HS-27A (cell line): ENCODE results near the gene TOGARAM1.
A peak's percentile ranks its signal among the peaks of the same experiment; 100 is the strongest.
"Not testable (repeated sequence)": the region's sequence is repeated elsewhere in the genome, so short reads cannot be mapped to it uniquely, and the experiment has no call there.

Experiments
- DNase-seq: peaks from one replicate; pipeline ENCODE4 v3.0.0-alpha.2; 2012; ENCODE audit warnings: low read depth, missing footprints

The TOGARAM1 gene

DNA sequence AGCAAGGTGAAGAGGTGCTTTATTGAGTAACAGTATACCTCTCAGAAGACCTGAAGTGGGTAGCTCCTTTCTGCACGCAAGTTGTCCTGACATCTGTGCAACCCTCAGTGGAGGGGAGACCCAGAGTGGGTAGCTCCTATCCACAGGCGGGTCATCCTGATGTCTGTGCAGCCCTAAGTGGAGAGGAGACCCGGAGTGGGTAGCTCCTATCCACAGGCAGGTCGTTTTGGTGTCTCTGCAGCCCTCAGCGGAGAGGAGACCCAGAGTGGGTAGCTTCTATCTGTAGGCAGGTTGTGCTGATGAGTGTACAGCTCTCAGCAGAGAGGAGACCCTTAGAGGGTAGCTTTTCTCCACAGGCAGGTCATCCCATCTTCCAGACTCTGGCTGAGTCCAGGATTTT is 76.9 kb downstream of the TOGARAM1 start:
- DNase-seq = no peak

DNA sequence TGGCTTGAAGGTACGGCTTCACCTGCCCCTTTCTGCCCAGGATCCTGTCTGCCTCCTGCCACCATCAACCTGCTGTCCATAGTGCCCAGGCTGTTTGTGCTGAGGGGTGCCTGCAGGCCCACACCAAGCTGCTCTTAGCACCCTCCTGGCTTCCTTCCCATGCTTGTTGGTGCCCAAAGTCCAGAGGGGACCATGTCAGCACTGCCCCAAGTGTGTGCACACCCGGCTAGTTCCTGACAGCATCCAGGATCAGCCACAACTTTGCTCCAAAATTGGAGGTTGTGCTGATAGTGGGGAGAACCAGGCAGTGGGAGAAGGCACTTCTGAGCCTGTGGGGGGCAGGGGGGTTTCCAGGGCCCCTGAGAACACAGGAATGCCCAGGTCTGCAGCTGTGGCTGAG is 77.4 kb downstream of the TOGARAM1 start:
- DNase-seq = no peak

DNA sequence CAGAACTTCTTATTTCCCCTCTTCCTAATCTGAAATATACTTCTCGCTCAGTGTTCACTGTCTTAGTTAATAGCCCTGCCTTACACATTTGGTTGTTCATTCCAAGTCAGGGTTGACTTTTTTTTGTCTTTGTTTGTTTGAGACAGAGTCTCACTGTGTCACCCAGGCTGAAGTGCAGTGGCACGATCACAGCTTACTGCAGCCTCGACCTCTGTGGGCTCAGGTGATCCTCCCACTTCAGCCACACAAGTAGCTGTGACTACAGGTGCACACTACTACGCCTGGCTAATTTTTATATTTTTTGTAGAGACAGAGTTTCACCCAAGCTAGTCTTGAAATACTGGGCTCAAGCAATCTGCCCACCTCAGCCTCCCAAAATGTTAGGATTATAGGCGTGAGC is 79.7 kb downstream of the TOGARAM1 start:
- no peak for DNase-seq

DNA sequence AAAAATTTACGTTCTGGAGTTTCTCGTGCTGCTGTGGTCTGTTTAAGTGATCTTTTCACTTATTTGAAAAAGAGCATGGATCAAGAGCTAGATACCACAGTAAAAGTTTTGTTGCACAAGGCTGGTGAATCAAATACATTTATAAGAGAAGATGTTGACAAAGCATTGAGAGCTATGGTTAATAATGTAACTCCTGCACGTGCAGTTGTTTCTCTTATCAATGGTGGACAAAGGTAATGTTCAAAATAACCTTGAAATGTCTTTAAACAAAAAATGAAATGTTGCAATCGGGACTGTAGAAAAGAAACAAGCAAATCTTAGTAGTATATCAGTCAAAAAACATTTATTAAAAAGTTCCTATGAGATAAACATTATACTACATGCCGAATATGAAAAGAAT is 82.6 kb downstream of the TOGARAM1 start:
- no peak for DNase-seq

DNA sequence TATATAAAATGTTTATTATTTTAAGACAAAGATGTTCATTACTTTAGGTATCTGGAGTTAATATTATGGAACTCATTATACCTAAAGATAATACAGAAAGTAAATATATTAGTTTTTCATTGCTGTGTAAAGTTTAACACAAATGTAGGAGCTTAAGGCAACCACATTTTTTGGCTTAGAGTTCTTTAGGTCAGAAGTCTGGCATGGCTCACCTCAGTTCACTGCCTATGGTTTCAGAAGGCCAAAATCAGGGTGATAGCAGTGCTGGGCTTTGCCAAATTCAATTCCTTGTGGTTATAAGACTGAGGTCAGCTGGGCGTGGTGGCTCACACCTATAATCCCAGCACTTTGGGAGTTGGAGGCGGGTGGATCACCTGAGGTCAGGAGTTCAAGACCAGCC is 86.4 kb downstream of the TOGARAM1 start:
- no peak for DNase-seq

DNA sequence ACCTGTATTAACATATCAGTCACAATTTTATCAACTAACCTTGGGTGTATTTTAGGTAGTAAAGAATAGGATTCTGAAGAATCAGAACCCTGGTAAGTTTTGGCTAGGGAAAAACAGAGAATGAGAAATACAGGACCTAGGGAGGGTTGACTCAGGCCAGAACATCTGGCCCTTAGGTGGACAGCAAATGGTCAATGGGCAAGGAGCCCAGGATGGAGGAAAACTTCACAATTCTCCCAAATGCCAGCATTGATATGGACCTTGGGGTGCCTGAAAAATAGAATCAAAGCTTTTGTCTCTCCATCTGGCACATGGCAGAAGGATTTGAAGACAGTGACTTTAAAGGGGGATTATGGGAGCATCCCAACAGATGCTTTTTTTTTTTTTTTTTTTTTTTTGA is 89.2 kb downstream of the TOGARAM1 start:
- DNase-seq = no peak

DNA sequence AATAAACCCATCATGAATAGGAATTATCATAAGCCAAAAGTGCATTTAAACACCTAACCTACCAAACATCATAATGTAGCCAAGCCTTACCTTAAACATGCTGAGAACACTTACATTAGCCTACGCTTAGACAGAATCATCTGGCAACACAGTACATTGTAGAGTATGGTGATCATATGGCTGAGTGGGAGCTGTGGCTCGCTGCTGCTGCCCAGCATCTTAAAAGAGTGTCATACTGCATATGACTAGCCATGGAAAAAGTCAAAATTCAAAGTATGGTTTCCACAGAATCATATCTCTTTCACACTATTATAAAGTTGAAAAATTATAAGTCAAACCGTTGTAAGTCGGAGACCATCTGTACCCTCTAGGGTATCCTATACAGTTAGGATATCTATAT is 89.9 kb downstream of the TOGARAM1 start:
- DNase-seq = no peak

DNA sequence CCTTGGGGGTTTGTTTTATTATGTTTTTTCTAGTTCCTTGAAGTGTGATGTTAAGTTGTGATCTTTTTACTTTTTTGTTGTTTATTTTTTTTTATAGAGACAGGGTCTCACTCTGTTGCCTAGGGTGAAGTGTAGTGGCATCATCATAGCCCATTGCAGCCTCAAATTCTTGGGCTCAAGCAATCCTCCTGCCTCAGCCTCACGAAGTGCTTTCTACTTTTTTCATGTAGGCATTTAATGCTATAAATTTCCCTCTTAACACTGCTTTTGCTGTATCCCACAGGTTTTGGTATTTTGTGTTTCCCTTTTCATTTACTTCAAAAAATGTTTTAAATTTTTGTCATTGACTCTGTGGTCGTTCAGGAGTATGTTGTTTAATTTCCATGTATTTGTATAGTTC is 95.4 kb downstream of the TOGARAM1 start:
- DNase-seq = no peak

DNA sequence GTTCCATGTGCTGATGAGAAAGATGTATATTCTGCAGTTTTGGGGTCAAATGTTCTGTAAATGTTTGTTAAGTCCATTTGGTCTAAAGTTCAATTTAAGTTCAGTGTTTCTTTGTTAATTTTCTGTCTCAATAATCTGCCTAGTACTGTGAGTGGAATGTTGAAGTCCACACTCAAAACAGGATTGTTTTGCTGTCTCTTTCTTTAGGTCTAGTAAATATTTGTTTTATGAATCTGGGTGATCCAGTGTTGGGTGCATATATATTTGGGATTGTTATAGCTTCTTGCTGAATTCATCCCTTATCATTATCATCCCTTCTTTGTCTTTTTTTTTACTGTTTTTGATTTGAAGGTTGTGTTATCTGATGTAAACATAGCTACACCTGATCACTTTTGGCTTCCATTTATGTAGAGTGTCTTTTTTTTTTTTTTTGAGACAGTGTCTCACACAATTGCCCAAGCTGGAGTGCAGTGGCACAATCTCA is 95.9 kb downstream of the TOGARAM1 start:
- no peak for DNase-seq

DNA sequence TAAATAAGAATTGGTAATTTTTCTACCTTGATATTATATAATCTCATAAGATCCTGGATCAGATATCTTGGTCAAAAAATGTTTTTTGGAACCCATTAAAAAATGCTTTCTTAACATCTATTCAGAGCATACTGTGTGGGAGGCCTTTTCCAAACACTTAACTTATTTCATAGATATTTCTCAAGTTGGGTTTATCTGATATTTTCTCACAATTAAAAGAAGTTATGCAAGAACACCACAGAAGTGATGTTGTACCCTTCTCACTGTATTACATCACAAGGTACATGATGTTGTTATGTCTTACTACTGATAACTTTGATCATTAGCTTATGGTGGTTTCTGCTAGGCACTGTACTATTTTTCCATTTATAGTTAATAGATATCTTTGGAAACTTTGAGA is 98.6 kb downstream of the TOGARAM1 start:
- DNase-seq = no peak

DNA sequence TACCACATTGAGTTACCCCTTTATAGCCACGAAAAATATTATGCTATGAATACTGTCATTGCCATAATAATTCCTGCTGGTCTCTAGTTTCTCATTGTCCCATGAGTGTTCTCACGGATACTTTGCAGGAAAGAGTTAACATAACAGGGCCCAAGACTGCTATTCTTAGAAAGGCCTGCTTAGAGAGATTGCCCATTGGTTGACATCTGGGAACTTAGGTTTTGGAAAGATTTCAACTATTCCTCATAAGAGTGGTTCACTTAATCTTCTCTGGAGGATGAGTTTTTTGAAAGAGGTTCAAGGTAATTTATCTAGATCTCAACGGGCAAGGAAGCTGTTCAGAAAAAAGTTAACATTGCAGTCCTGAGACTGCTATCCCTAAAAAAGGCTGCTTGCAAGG is 103.5 kb downstream of the TOGARAM1 start:
- no peak for DNase-seq

DNA sequence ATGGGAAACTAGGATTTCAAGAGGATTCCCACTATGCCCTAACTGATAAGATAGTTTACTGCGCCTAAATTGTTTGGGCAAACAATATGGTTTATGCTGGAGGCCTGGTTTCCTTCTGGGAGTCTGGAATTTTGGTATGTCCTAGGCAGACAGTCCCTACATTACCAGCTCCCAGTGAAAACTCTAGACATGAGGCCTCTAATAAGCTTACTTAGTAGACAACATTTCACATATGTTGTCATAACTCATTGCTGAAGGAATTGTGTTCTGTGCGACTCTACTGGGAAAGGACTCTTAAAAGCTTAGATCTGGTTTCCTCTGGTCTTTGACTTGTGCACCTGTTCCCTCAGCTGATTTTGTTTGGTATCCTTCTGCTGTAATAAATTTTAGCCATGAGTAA is 104.0 kb downstream of the TOGARAM1 start:
- no peak for DNase-seq

DNA sequence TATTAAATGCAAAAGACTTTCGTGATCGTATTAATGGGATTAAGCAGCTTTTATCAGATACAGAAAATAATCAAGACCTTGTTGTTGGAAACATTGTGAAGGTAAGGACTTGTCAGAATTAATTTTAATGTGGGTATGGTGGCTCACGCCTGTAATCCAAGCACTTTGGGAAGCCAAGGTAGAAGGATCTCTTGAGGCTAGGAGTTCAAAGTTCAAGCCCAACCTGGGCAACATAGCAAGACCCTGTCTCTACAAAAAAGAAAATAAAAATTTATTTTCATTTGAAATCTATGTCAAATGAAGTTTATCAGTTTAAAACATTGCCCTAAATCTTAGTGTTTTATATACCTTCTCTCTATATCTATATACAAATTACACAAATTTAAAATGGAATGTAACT is 104.7 kb downstream of the TOGARAM1 start:
- no peak for DNase-seq

DNA sequence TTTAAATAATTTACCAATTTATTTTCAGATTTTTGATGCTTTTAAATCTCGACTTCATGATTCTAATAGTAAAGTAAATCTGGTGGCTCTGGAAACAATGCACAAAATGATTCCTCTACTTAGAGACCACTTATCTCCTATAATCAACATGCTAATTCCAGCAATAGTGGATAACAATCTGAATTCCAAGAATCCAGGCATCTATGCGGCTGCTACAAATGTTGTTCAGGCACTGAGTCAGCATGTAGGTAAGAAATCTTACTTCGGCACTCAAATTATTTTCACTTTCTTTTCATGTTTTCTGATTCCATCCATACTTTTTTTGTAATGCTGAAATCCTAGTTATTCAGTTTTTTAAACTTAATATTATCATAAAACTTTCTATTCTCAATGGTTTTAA is 106.4 kb downstream of the TOGARAM1 start:
- no peak for DNase-seq

DNA sequence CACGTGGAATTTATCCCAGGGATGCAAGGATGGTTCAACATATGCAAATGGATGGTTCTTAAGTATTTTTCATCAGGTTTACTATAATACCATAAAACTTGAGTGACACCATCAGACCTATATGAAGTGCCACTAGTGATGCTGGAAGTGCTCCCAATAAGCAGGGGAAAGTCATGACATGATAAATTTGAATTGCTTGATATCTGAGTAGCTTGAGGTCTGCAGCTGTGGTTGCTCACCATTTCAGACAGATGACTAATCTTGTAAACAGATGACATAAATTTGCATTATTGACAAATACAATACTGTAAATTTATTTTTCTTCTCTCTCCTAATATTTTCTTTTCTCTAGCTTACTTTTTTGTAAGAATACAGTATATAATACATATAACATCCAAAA is 108.2 kb downstream of the TOGARAM1 start:
- no peak for DNase-seq

DNA sequence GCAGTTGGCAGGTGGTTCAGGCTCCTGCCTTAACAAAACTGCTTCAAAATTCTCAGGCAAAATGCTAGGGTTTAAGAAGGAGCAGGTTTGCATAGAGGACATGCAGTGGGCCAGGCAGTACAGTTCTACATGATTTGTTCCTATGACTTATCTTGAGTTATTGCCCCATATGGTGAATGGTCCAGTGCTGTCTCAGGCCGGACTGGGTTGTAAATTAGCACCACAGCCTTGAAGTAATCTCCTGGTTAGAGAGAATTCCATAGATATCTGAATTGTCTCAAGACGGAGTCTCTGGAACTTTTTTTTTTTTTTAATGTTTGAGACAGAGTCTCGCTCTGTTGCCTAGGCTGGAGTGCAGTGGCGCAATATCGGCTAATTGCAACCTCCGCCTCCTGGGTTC is 110.1 kb downstream of the TOGARAM1 start:
- no peak for DNase-seq

DNA sequence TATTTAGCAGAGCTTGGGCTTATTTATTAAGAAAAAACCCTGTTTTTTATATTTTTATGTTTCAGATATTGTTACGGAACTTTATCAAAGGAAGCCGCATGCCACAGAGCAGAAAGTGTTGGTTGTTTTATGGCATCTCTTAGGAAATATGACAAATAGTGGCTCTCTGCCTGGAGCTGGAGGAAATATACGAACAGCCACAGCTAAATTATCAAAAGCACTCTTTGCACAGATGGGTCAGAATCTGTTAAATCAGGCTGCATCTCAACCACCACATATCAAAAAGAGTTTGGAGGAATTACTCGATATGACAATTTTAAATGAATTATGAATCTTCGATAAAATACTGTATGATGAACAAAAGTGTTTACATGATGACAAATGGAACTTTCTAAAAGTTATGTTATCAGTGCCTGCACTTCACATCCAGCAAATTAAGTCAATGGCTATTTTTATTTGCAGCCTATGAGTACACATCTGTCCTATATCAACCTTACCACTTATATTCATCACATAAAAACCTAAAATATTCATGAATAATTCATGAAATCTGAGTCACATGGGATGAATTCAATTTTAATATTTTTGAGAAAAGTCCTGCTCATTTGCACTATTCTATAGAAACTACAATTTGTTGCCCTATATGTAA is 111.4 kb downstream of the TOGARAM1 start:
- no peak for DNase-seq

DNA sequence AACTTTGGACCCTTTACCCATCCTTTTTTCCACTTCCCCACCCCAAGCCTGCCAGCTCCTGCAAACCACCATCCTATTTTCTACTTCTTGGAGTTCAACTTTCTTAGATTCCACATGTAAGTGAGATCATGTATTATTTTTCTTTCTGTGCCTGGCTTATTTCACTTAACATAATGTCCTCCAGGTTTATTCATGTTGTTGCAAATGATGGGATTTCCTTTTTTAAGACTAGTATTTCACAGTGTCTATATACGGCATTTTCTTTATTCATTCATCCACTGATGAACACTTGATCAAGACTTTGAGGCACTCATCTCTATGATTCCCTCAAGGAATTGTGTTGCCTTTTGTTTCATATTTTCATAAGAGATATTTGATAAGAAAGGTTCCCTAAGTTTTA is 116.3 kb downstream of the TOGARAM1 start:
- DNase-seq = no peak

DNA sequence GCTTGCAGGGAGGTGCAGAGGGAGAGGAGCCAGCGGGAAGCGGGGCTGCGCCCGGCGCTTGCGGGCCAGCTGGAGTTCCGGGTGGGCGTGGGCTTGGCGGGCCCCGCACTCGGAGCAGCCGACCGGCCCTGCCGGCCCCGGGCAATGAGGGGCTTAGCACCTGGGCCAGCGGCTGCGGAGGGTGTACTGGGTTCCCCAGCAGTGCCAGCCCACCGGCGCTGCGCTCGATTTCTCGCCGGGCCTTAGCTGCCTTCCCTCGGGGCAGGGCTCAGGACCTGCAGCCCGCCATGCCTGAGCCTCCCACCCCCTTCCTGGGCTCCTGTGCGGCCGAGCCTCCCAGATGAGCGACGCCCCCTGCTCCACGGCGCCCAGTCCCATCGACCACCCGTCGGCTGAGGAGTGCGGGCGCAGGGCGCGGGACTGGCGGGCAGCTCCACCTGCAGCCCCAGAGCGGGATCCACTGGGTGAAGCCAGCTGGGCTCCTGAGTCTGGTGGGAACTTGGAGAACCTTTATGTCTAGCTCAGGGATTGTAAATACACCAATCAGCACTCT is 118.5 kb downstream of the TOGARAM1 start:
- DNase-seq = not testable (repeated sequence)

DNA sequence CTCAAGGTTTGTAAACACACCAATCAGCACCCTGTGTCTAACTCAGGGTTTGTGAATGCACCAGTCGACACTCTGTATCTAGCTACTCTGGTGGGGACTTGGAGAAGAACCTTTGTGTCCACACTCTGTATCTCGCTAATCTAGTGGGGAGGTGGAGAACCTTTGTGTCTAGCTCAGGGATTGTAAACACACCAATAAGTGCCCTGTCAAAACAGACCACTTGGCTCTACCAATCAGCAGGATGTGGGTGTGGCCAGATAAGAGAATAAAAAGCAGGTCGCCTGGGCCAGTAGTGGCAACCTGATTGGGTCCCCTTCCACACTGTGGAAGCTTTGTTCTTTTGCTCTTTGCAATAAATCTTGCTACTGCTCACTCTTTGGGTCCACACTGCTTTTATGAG is 119.1 kb downstream of the TOGARAM1 start:
- DNase-seq = not testable (repeated sequence)

DNA sequence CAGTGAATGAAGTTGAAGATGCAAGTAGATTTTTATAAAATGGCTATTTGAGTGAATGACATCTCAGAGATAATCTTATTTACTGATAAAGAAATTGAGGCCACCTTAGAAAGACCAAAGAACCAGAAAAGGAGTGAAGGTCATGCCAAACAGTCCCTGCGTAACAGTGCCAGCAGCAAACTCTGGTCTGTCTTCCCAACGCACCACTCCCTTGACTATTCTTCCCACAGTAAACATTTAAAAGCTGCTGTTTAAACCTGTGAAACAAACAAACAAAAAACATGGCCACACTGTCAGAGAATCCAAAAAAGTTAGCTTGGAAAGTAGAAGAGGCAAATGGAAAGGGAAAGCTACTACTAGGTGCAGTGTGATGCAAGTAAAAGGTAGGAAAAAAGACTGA is 120.4 kb downstream of the TOGARAM1 start:
- DNase-seq = no peak

DNA sequence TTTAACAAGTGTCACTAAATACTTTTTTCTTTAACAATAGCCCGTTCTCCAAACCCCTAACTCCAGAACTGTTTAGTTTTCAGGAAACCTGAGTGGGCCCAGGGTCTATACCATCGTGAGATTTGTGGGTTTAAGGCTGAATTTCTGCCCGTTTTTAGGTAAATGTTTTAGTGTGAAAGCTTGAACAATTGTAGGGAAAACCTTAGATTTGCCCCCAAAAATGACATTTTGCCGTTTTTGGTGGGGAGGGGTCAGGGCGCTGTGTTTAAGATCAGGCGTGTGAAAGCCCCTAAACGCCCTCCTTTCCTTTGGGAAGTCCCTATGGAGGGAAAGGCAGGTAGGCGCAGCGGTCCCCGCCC is 121.6 kb downstream of the TOGARAM1 start:
- no peak for DNase-seq

DNA sequence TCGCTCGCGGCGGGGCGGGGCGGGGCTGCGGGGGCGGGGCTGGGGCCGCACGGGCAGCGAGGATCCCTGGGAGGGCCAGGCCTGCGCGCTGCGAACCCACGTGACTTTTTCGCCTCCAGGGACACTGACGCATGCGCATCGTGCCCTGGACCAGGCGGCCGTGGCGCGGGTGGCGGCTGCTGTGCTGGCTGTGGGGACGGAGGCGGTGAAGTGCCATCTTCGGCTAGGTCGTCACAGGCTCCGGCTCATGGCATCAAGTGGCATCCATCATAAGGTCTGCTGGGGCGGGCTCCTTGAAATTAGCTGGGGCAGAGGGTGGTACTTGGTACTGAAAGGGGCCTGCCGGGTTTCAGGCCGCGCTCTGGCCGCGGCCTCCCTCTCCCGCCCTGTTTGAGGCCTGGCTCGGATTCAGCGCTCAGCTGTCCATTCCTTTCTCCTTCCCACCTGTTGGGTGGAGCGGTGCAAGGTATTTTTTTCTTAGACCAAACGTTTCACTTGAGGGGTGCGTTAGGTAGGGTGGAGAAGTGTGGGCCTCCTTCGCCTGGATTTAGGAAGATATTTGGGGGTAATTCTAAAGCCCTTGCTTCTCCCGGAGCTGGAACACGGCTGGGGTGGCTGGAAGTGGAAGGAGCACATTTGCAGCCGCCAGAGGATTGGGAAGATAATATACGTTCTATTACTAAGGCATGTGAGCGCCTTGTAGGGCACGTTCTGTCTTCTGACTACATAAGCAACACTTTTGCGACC is 122.2 kb downstream of the TOGARAM1 start, which contains the start of gene PRPF39:
Gene PRPF39, plus strand, starts transcription at position 141 of the 747 bp plus-strand sequence. CDS start 11,124 bp downstream, outside the sequence.
- DNase-seq = peak; percentile 78
